Panc1 (cell line): ENCODE data around the gene FKBP9. TPM values are rescaled to one million over a fixed set of nuclear protein-coding genes. Genes with fewer than 3 reads are reported as not detected.
"Not testable (repeated sequence)": the region's sequence is repeated elsewhere in the genome, so short reads cannot be mapped to it uniquely, and the experiment has no call there.

ENCODE experiments used
- ATAC-seq: fragments of 200-7000 bp; cut with Tn5 transposase; 2 replicates; pipeline ENCODE4 v1.9.1; 2020; ENCODE audit warnings: mild to moderate bottlenecking, moderate library complexity
- BruUV-seq: library from RNA; stranded (reverse); fragments of 400-500 nt; replicated peaks from 2 replicates; lab custom pipeline; 2021; lab: Mats Ljungman, UMichigan
- CTCF ChIA-PET: fragments of 300-600 bp; sonication (Branson Sonifier 250); formaldehyde crosslinking; loops from one replicate; lab custom pipeline; 2022; ENCODE audit warnings: antibody characterized with exemption; lab: Charles Lee
- POLR2A ChIA-PET: fragments of 300-600 bp; sonication (Branson Sonifier 250); formaldehyde crosslinking; loops from one replicate; lab custom pipeline; 2022; ENCODE audit warnings: antibody characterized with exemption; lab: Charles Lee
- DNase-seq: peaks from one replicate; pipeline ENCODE4 v3.0.0-alpha.2; 2010; ENCODE audit warnings: low read depth, low spot score
- H3K27ac ChIP-seq: 2 replicates; pipeline ENCODE4 v1.5.1; 2011; ENCODE audit warnings: mild to moderate bottlenecking, low read length, inconsistent platforms
- H3K27me3 ChIP-seq: fragments of 200-500 bp; sonication (Bioruptor generic); 2 replicates; pipeline ENCODE4 v1.6.0; 2014; ENCODE audit warnings: low read length, inconsistent platforms; ENCODE audit not compliant: control insufficient read depth, insufficient read depth
- H3K36me3 ChIP-seq: fragments of 200-500 bp; sonication (Bioruptor generic); 2 replicates; pipeline ENCODE4 v1.5.1; 2014; ENCODE audit warnings: inconsistent platforms, mild to moderate bottlenecking, low read length, moderate library complexity; ENCODE audit not compliant: control insufficient read depth, insufficient read depth
- H3K4me1 ChIP-seq: 2 replicates; pipeline ENCODE4 v1.5.1; 2011; ENCODE audit warnings: inconsistent platforms, mild to moderate bottlenecking, low read length, moderate library complexity; ENCODE audit not compliant: control insufficient read depth, insufficient read depth
- H3K4me3 ChIP-seq, 2 experiments: 2 replicates each; pipeline ENCODE4 v1.5.1; 2011 to 2012; ENCODE audit warnings: low read depth in 2 of 2, low read length in 2 of 2, mild to moderate bottlenecking in 2 of 2, inconsistent platforms in 1 of 2, moderate library complexity in 1 of 2
- H3K9me3 ChIP-seq: fragments of 200-500 bp; sonication (Bioruptor generic); 2 replicates; pipeline ENCODE4 v1.5.1; 2014; ENCODE audit warnings: low read depth, mild to moderate bottlenecking, inconsistent platforms, low read length, moderate library complexity; ENCODE audit not compliant: control insufficient read depth, insufficient read depth
- POLR2AphosphoS5 ChIP-seq: IDR thresholded peaks from 2 replicates; pipeline ENCODE4 v1.6.1; 2012; ENCODE audit warnings: mild to moderate bottlenecking, low read depth, low read length, moderate library complexity
- SIN3A ChIP-seq: IDR thresholded peaks from 2 replicates; pipeline ENCODE4 v1.6.1; 2012; ENCODE audit warnings: low read depth, mild to moderate bottlenecking, low read length, moderate library complexity, borderline replicate concordance; ENCODE audit not compliant: insufficient read depth
- TCF7L2 ChIP-seq: IDR thresholded peaks from 2 replicates; pipeline ENCODE4 v1.6.1; 2011; ENCODE audit warnings: mild to moderate bottlenecking, low read depth, low read length, inconsistent platforms
- in situ Hi-C: cut with HindIII; loops from 2 replicates; pipeline ENCODE4 v1.10.0; 2016; ENCODE audit warnings: low sequenced_read_pairs, low pct_unique_long_range_greater_than_20kb
- intact Hi-C: fragments of 100-400 bp; cut with micrococcal nuclease; formaldehyde crosslinking; loops from one replicate; pipeline ENCODE4 v1.10.0; 2022; ENCODE audit not compliant: unreplicated experiment
- total RNA-seq: library from RNA; stranded (reverse); gene quantifications from one replicate; pipeline ENCODE4 v1.2.1, GENCODE V29; 2021; ENCODE audit not compliant: unreplicated experiment
- TF ChIP-seq, protein P1 (sequence below), 2 experiments: IDR thresholded peaks; 2 replicates each; pipeline ENCODE4 v1.6.1; 2011 to 2012; ENCODE audit warnings: low read depth in 2 of 2, control low read depth in 1 of 2, low read length in 1 of 2, mild to moderate bottlenecking in 1 of 2, moderate library complexity in 1 of 2; ENCODE audit not compliant: insufficient read depth in 1 of 2
- TF ChIP-seq, protein P2 (sequence below): fragments of 450-650 bp; IDR thresholded peaks from 2 replicates; pipeline ENCODE4 v1.5.1; 2017; ENCODE audit warnings: mild to moderate bottlenecking

The FKBP9 gene
- total RNA-seq, 1 experiment from 2014 or later, result 183 TPM

DNA sequence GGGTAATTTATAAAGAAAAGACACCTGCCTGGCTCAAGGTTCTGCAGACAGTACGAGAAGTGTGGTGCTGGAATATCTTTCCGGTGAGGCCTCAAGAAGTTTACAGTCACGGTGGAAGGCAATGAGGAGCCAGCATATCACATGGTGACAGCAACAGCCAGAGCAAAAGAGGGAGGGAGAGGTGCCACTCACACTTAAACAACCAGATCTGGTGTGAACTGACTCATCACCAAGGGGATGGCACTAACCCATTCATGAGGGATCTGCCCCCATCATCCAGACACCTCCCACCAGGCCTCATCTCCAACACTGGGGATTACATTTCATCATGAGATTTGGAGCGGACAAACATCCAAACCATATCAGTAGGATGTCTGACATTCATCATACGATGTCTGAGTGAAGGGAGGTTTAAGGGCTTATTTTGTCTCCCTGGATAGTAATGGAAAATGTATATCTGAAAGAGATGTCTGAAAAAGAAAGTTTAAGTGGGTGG is 42.2 kb upstream of the FKBP9 start:
- ATAC-seq, result no peak
- BruUV-seq, result no TSS peak

DNA sequence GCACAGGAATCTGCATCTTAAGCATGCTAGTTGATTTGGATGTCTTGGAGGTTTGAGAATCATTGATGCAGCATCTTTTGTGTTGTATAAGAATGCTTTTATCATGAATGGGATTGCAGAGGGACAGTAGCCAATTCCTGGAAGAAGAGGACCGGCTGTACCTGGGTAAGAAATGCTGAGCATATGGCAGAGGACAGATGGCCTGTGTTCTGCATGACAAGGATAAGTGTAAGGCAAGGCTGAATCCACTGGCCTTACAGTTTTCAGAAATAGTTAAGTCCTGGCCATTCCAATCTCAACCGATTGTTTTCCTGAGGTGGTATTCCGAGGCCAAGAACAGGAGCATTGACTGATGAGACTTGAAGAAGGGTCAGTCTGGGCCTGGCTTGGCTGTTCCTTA is 41.2 kb upstream of the FKBP9 start:
- no peak for DNase-seq
- in situ Hi-C loops (no loop called here), intact Hi-C loops (no loop called here)
- POLR2A ChIA-PET, result no interaction called here
- H3K36me3 ChIP-seq, result peaks cover 13% of the 10 kb centered on the region
- no peak overlapping the region for H3K27ac ChIP-seq
- TF ChIP-seq POLR2AphosphoS5 (no peak), SIN3A (no peak), TCF7L2 (no peak)
- TF ChIP-seq, protein P1, sequence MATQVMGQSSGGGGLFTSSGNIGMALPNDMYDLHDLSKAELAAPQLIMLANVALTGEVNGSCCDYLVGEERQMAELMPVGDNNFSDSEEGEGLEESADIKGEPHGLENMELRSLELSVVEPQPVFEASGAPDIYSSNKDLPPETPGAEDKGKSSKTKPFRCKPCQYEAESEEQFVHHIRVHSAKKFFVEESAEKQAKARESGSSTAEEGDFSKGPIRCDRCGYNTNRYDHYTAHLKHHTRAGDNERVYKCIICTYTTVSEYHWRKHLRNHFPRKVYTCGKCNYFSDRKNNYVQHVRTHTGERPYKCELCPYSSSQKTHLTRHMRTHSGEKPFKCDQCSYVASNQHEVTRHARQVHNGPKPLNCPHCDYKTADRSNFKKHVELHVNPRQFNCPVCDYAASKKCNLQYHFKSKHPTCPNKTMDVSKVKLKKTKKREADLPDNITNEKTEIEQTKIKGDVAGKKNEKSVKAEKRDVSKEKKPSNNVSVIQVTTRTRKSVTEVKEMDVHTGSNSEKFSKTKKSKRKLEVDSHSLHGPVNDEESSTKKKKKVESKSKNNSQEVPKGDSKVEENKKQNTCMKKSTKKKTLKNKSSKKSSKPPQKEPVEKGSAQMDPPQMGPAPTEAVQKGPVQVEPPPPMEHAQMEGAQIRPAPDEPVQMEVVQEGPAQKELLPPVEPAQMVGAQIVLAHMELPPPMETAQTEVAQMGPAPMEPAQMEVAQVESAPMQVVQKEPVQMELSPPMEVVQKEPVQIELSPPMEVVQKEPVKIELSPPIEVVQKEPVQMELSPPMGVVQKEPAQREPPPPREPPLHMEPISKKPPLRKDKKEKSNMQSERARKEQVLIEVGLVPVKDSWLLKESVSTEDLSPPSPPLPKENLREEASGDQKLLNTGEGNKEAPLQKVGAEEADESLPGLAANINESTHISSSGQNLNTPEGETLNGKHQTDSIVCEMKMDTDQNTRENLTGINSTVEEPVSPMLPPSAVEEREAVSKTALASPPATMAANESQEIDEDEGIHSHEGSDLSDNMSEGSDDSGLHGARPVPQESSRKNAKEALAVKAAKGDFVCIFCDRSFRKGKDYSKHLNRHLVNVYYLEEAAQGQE (IDR thresholded peaks at IDR 0.05; ENCODE audit: insufficient read depth in 1 of 2, low read depth in 2 of 2, low read length in 1 of 2), result no peak
- TF ChIP-seq, protein P2, sequence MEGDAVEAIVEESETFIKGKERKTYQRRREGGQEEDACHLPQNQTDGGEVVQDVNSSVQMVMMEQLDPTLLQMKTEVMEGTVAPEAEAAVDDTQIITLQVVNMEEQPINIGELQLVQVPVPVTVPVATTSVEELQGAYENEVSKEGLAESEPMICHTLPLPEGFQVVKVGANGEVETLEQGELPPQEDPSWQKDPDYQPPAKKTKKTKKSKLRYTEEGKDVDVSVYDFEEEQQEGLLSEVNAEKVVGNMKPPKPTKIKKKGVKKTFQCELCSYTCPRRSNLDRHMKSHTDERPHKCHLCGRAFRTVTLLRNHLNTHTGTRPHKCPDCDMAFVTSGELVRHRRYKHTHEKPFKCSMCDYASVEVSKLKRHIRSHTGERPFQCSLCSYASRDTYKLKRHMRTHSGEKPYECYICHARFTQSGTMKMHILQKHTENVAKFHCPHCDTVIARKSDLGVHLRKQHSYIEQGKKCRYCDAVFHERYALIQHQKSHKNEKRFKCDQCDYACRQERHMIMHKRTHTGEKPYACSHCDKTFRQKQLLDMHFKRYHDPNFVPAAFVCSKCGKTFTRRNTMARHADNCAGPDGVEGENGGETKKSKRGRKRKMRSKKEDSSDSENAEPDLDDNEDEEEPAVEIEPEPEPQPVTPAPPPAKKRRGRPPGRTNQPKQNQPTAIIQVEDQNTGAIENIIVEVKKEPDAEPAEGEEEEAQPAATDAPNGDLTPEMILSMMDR, result no peak
- no peaks in the 10 kb centered on the region for H3K27me3 ChIP-seq
- ATAC-seq, result no peak
- H3K4me1 ChIP-seq, result no peaks in the 10 kb centered on the region
- CTCF ChIA-PET, result no interaction called here
- no TSS peak for BruUV-seq
- H3K4me3 ChIP-seq, result no peak overlapping the region
- no peaks in the 10 kb centered on the region for H3K9me3 ChIP-seq

More for the DNA sequence above, 42.2 kb upstream of the FKBP9 start:
- Histone ChIP-seq H3K4me3 (no peak overlapping the region), H3K36me3 (peaks cover 12% of the 10 kb centered on the region; the same call in 1 of the 2 replicates), H3K27ac (no peak overlapping the region), H3K9me3 (no peaks in the 10 kb centered on the region), H3K4me1 (no peaks in the 10 kb centered on the region), H3K27me3 (no peaks in the 10 kb centered on the region)
- POLR2A ChIA-PET, result no interaction called here
- DNase-seq, result no peak
- CTCF ChIA-PET, result no interaction called here
- no peak; the same call in 1 of the 2 replicates for TF ChIP-seq POLR2AphosphoS5
- TF ChIP-seq SIN3A, result no peak
- TF ChIP-seq, protein P1 (IDR thresholded peaks at IDR 0.05; ENCODE audit: insufficient read depth in 1 of 2, low read depth in 2 of 2, low read length in 1 of 2), result no peak
- TF ChIP-seq, protein P2, result no peak
- TF ChIP-seq TCF7L2, result no peak
- intact Hi-C loops (no loop called here), in situ Hi-C loops (no loop called here)

DNA sequence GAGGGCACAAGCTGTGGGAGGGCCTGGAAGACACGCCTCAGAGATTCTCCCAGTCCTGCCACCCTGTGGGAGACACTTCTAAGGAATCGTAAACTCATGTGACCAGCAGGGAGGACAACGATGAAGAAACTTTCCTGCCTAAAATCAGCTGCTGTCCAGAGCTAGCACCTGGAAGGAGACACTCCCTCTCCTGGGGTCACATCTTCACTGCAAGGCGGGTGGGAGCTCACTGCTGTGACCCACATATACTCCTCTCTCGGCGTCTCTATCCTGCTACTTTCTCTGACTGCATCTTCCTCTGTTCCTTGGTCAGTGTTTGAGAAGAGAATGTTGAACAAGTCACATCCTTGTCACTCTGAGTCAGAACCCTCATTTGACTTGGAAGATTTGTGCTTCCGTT is 40.2 kb upstream of the FKBP9 start:
- intact Hi-C loops, H3K27ac ChIP-seq, DNase-seq, CTCF ChIA-PET, H3K4me3 ChIP-seq, H3K9me3 ChIP-seq, H3K27me3 ChIP-seq, ATAC-seq, H3K4me1 ChIP-seq, in situ Hi-C loops: not testable (repeated sequence)
- POLR2A ChIA-PET, result interaction anchor here (0.6 kb wide), 1 partner anchor 23 kb away, joined by 3 read pairs; no protein-coding TSS in a partner anchor
- H3K36me3 ChIP-seq, result peaks cover 17% of the 10 kb centered on the region
- BruUV-seq, result TSS peak; percentile 65
